Bronchial epithelial cell (primary cell): ENCODE measurements around the gene OTOF. TPM values are rescaled to one million over a fixed set of nuclear protein-coding genes. Genes with fewer than 3 reads are reported as not detected.

ENCODE experiments used
- DNase-seq: peaks from one replicate; pipeline ENCODE4 v3.0.0-alpha.2; 2010; ENCODE audit warnings: low read depth
- FAIRE-seq: peaks from 2 replicates; lab custom pipeline; 2011; peaks lifted over from hg19 to GRCh38; lab: Jason Lieb, UNC
- H3K27me3 ChIP-seq: 2 replicates; pipeline ENCODE4 v1.5.1; 2011; ENCODE audit warnings: low read length; ENCODE audit not compliant: control insufficient read depth, insufficient read depth
- H3K36me3 ChIP-seq: 2 replicates; pipeline ENCODE4 v1.5.1; 2011; ENCODE audit warnings: low read length; ENCODE audit not compliant: control insufficient read depth, insufficient read depth
- H3K4me3 ChIP-seq: 2 replicates; pipeline ENCODE4 v1.5.1; 2011; ENCODE audit warnings: mild to moderate bottlenecking, low read depth, low read length, control low read depth
- CTCF ChIP-seq: IDR thresholded peaks from 2 replicates; pipeline ENCODE4 v1.5.1; 2011; ENCODE audit warnings: mild to moderate bottlenecking, moderate library complexity, low read length, control low read depth, inconsistent platforms; ENCODE audit not compliant: insufficient read depth, severe bottlenecking
- total RNA-seq: library from RNA; depleted of rRNA; stranded (reverse); fragments of >200 nt; gene quantifications from 2 replicates; pipeline ENCODE4 v1.2.1, GENCODE V29; 2014

OTOF gene
- total RNA-seq, 1 donor from 2014 or later = not detected

DNA sequence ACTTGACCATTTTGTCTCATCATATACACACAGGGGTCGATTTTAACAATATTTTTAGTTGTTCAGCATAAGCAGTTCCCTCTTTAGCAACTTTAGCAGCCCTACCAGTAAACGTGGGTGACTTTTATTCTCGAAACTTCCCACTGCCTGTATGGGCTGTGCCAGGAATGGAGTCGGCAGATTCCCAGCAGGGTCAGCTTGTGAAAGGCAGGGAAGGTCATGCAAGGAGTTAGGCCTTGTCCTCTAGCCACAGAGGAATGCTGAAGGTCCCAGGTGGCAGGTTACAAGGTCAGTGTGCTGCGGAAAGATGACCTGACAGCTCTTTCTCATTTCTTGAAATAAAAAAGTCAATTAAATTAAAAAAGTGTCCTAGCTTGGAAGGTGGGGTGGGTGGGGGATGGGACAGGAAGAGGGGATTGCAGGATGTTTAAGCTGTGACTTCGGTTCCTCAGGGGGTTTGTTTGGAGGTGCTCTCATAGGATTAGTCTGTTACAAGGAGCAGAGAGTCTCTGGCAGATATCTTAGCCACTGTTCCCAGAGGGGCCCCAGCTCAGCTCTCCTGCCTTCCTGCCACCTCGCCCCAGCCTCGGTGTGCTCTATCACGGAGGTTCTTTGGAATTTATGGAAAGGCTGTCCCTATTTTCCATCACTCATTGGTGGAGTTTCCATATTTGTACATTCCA, 54.8 kb downstream of the OTOF start:
- TF ChIP-seq CTCF = no peak
- H3K4me3 ChIP-seq = no peak overlapping the region
- DNase-seq (no peak), FAIRE-seq (no peak)
- H3K36me3 ChIP-seq = no peaks in the 10 kb centered on the region
- H3K27me3 ChIP-seq = peaks cover 2% of the 10 kb centered on the region

DNA sequence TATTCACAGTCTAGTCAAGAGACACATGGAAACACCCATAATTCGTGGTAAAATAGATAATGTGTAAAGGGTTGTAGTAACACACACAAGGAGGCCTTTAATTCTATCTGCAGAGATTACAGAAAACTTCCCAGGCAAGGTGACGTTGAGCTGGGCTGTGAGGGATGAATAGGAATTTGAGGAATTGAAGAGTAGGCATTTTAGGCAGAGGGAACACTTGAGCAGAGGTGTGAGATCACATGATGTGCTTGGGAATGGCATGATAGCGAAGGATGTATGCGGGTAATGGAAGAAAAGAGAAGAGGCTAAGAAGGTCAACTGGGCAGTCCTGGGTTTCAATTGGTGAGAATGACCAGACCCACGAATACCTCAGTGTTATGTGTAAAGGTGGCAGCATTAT, 56.0 kb downstream of the OTOF start:
- no peak overlapping the region for H3K4me3 ChIP-seq
- H3K36me3 ChIP-seq = no peaks in the 10 kb centered on the region
- DNase-seq (no peak), FAIRE-seq (no peak)
- no peak for TF ChIP-seq CTCF
- peaks cover 2% of the 10 kb centered on the region for H3K27me3 ChIP-seq

GRCh38 chr2:26414311-26414710, 63.6 kb downstream of the OTOF start:
- Histone ChIP-seq H3K4me3 (no peak overlapping the region), H3K36me3 (no peaks in the 10 kb centered on the region), H3K27me3 (no peaks in the 10 kb centered on the region)
- FAIRE-seq = no peak
- DNase-seq = no peak
- TF ChIP-seq CTCF = no peak

GRCh38 chr2:26412091-26412673, 65.7 kb downstream of the OTOF start:
- DNase-seq = no peak
- no peak overlapping the region for H3K4me3 ChIP-seq
- FAIRE-seq = no peak

GRCh38 chr2:26411419-26411818, 66.5 kb downstream of the OTOF start:
- H3K27me3 ChIP-seq = no peaks in the 10 kb centered on the region
- H3K36me3 ChIP-seq = no peaks in the 10 kb centered on the region
- TF ChIP-seq CTCF = no peak
- no peak overlapping the region for H3K4me3 ChIP-seq
- FAIRE-seq (no peak), DNase-seq (no peak)

More at GRCh38 chr2:26412091-26412673, 65.7 kb downstream of the OTOF start:
- Histone ChIP-seq H3K36me3 (no peaks in the 10 kb centered on the region), H3K27me3 (no peaks in the 10 kb centered on the region)
- TF ChIP-seq CTCF = no peak
